HG03196 (cell line): ENCODE measurements around the gene VRTN.

ENCODE experiments used
- ATAC-seq: cut with Tn5 transposase; IDR thresholded peaks from one replicate; pipeline ENCODE4 v1.9.1; 2021; ENCODE audit not compliant: unreplicated experiment

The VRTN gene

GRCh38 chr14:74392616-74393570, 44.6 kb downstream of the VRTN start:
- ATAC-seq, result no peak

GRCh38 chr14:74394549-74394948, 46.3 kb downstream of the VRTN start:
- no peak for ATAC-seq

- no peak for ATAC-seq
Observed at GRCh38 chr14:74395094-74395493, 46.8 kb downstream of the VRTN start.

DNA sequence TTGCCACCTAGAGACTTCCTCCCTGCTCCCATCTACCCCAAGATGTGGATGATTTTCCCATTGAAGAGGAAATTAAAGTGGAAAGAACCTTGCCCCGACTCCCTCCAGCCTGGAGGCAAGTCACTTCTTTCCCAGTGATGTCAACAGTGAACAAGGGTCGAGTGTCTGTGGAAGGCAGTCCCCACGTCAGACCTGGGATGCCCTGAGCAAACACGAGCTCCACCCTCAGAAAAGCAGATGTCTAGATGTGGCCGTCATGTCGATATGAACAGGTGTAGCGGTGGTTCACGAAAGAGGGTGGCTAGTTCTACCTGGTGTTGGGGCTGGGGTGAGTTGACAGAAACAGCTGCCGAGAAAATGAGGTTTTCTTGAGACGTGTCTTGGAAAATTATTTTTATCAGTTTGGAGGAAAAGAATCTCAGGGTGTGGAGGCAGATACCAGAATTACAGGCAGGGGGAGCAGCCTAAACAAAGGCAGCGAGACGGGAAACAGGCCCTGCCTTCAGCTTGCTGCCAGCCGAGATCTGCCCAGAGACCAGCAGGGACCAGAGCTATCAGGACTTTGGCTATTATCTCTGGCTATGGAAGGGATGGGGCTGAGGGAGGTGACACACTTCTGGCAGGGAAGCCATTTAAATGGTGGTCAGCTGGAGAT, 51.9 kb downstream of the VRTN start:
- no peak for ATAC-seq

DNA sequence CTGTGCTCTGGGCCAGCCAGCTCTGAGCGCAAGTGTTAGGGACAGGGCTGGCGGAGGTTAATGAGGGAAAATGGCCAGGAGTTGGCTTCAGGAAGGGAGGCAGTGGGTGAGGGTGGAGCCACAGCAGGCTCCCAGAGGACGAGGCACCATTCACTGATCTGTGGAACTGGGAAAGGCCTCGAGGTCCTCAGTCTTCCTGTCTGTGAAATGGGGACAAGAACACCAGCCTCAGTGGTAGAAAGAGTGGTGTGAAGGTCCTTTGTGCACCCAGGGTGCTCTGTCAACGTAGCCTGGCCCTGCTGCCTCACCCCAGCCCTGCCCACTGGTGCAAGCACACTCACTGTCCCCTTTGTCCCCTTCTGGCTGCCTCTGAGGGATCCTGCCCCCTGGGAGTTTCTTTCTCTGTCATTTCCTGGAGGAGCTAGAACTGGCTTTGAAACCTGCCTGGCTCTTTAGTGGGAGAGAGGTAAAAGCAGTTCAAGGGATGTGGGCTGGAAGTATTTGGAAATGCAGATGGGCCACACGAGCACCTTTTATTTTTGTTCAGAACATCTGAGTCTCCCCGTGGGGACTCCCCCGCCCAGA, 52.7 kb downstream of the VRTN start:
- peak; percentile 1 for ATAC-seq

DNA sequence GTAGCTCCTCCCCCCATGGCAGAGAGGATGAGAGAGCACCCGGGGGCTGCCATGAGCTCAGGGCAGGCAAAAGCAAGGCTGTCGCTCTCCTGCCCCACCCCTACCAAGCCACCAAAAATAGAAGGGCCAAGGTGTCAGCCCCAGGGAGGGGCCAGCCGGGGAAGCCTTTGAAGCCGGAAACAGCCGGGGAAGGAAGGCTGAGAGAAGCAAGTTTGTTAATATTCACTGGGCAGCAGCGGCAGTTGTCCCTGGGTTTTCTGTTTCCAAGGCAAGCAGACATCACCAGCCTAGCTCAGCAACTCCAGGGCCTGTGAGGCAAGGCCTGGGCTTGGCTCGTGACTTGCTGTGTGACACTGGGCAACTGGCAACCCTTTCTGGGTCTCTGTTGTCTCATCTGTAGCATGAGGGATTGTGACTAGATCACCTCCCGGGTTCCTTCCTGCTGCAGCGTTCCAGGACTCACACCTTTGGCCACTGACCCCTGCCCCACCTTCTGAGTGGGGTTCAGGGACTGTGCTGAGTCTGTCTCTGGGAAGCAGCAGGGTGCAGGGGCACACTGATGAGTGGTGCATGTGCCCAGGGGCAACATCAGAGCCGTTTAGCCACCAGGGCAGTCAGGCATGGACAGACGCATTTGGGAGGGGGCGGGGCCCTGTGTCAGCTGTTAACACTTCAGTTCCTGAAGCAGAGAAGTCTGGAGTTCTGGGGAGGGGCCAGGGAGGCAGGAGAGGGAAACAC, 53.4 kb downstream of the VRTN start:
- peak; percentile 80 for ATAC-seq

DNA sequence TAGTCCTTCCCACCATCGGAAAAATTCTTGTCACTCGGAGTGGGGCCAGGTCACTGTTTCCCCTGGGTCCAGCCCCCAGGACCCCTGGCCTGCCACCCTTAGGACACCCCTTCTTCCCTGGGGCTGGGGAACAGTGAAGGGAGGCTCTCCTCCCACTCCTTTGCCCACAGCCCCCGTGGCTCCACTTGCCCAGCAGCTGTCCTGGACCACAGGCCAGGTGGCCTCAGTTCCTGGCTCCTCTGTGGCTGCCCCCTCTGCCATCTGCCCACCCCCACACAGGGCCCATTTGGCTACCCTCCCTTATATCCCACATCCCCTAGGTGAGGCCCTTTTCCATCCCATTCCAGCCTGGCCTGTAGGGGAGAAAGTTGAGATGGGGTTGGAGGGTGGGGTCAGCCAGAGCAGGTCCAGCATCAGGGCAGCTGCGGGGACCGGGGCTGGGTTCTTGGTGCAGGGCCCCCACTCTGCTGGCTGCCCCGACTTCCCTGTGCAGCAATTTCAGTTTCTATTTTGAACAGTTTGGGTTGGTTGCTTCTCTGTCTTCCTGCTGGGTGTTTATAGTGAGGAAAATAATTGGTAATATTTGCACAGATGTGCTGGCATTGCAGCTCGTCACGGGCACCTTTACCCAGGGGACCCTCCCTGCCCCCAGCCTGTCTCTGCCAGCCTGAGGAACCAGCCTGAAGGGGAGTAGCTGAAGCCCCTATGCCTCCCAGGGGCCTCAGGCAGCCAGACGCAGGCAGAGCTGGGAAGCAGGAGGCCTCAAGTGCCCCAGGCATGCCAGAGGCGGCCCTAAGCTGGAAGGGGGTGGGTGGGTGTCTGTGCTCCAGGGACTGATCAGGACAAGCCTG, 54.4 kb downstream of the VRTN start:
- ATAC-seq, result no peak

DNA sequence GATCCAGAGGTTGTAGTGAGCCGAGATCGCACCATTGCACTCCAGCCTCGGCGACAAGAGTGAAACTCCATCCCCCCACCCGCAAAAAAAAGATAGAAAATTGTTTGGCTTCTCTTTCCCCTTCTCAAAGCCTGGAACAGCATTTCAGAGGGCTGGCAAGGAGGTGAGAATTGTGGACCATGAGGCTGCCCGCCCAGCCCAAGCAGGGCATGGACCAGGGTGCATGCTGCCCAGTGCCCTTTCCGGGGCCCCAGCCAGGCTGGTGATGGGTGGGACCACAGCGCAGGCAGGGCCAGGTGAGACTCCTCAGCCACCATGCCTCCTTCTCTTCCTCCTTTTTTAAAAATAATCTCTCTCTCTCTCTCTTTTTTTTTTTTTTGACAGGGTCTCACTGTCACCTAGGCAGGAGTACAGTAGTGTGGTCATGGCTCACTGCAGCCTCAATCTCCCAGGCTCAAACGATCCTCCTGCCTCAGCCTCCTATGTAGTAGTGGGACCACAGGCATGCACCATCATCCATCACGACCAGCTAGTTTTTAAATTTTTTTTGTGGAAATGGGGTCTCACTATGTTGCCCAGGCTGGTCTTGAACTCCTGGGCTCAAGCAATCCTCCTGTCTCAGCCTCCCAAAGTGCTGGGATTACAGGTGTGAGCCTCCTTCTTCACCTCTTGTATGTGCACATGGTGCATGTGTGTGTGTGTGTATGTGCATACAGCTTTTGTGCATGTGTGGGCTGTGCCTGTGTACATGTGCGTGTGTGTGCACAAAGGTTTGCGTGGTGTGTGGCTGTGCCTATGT, 55.5 kb downstream of the VRTN start:
- no peak for ATAC-seq

- ATAC-seq, result no peak
Observed at GRCh38 chr14:74404435-74404834, 56.2 kb downstream of the VRTN start.

- no peak for ATAC-seq
Observed at GRCh38 chr14:74405663-74406062, 57.4 kb downstream of the VRTN start.

- ATAC-seq, result no peak
Observed at GRCh38 chr14:74407021-74407800, 58.9 kb downstream of the VRTN start.

- ATAC-seq, result no peak
Observed at GRCh38 chr14:74407801-74408154, 59.5 kb downstream of the VRTN start.

DNA sequence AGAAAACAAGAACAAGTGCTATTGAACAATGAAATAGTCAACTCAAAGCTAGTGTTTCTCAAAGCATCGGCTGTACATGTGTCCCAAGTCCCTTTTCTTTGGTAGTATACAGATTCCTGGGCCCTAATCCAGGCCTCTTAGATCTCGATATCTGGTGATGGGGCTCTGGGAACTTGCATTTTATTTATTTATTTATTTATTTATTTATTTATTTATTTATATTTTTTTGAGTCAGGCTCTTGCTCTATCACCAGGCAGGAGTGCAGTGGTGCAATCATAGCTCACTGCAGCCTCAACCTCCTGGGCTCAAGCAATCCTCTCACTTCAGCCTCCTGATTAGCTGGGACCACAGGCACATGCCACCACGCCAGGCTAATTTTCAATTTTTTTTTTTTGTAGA, 60.6 kb downstream of the VRTN start:
- no peak for ATAC-seq

DNA sequence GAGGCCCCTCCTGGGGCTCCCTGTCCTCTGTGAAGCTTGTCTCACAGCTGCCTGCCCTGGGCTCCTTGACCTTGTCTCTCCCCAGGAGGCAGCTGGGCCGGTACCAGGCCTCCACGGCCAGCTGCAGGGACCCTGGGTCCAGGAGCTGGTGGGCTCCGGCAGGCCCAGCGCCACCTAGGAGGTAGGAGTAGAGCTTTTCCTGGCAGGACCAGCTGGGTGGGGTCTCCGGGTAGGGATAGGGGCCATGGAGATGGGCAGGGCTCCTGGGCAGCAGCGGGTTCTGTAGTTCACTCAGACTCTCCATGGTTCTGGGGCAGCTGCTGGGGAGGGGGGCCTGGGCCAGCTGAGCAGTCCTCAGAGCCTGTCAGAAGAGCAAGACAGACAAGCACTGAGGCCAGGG, 61.2 kb downstream of the VRTN start:
- ATAC-seq, result no peak
